GM12878 (cell line): ENCODE results near the gene IMMP2L. TPM values are rescaled to one million over a fixed set of nuclear protein-coding genes. Genes with fewer than 3 reads are reported as not detected.

Experiments
- ATAC-seq: fragments of 200-7000 bp; cut with Tn5 transposase; 3 replicates; pipeline ENCODE4 v1.9.1; 2020; ENCODE audit warnings: mild to moderate bottlenecking, moderate library complexity
- BruUV-seq: library from RNA; stranded (reverse); fragments of 400-500 nt; replicated peaks from 2 replicates; lab custom pipeline; 2021; lab: Mats Ljungman, UMichigan
- CTCF ChIA-PET: fragments of 300-600 bp; sonication (Branson Sonifier 250); formaldehyde crosslinking; extraction: SDS; loops from one replicate; lab custom pipeline; 2021; ENCODE audit warnings: inconsistent platforms; lab: Yijun Ruan, JAX
- POLR2A ChIA-PET: fragments of 350-600 bp; formaldehyde crosslinking; extraction: SDS; loops from one replicate; lab custom pipeline; 2021; ENCODE audit warnings: inconsistent platforms; lab: Charles Lee
- RAD21 ChIA-PET: fragments of 300-600 bp; sonication (Branson Sonifier 250); formaldehyde crosslinking; loops from one replicate; lab custom pipeline; 2023; ENCODE audit warnings: antibody characterized with exemption; ENCODE audit not compliant: unreplicated experiment; lab: Charles Lee
- SMC1A ChIA-PET: fragments of 300-600 bp; sonication (Branson Sonifier 250); formaldehyde crosslinking; loops from one replicate; lab custom pipeline; 2023; ENCODE audit not compliant: unreplicated experiment, uncharacterized antibody; lab: Charles Lee
- DNase-seq: peaks from one replicate; pipeline ENCODE4 v3.0.0-alpha.2; 2011; ENCODE audit warnings: low read depth, low spot score
- FAIRE-seq: peaks from 3 replicates; lab custom pipeline; 2011; peaks lifted over from hg19 to GRCh38; lab: Jason Lieb, UNC
- H2AFZ ChIP-seq: 2 replicates; pipeline ENCODE4 v1.6.0; 2011; ENCODE audit warnings: low read depth, low read length, control low read depth; ENCODE audit not compliant: control insufficient read depth
- H3K27ac ChIP-seq: 2 replicates; pipeline ENCODE4 v1.5.1; 2011; ENCODE audit warnings: control low read depth; ENCODE audit not compliant: control insufficient read depth, insufficient read depth
- H3K27me3 ChIP-seq, 2 experiments: replicated peaks in 1 of 2; 2 replicates each; pipeline versions ENCODE4 v1.6.0 to v1.6.1; 2011; ENCODE audit warnings: low read length in 1 of 2; ENCODE audit not compliant: control insufficient read depth in 2 of 2, insufficient read depth in 2 of 2
- H3K36me3 ChIP-seq, 2 experiments: 2 replicates each; pipeline ENCODE4 v1.5.1; 2011; ENCODE audit warnings: low read length in 1 of 2; ENCODE audit not compliant: control insufficient read depth in 2 of 2, insufficient read depth in 2 of 2
- H3K4me1 ChIP-seq: 2 replicates; pipeline ENCODE4 v1.6.1; 2011; ENCODE audit warnings: mild to moderate bottlenecking, low read length, moderate library complexity, mixed read lengths; ENCODE audit not compliant: control insufficient read depth, insufficient read depth
- H3K4me2 ChIP-seq: 2 replicates; pipeline ENCODE4 v1.6.0; 2011; ENCODE audit warnings: control low read depth; ENCODE audit not compliant: control insufficient read depth, insufficient read depth
- H3K4me3 ChIP-seq: fragments of 200-600 bp; sonication (generic); 2 replicates; pipeline ENCODE4 v1.5.1; 2016
- H3K79me2 ChIP-seq: 2 replicates; pipeline ENCODE4 v1.6.0; 2011; ENCODE audit warnings: low read length; ENCODE audit not compliant: control insufficient read depth, insufficient read depth
- H3K9ac ChIP-seq: 2 replicates; pipeline ENCODE4 v1.8.0; 2011; ENCODE audit warnings: low read length, control low read depth, mixed read lengths; ENCODE audit not compliant: control insufficient read depth, insufficient read depth
- H3K9me3 ChIP-seq: replicated peaks from 3 replicates; pipeline ENCODE4 v1.5.1; 2011; ENCODE audit warnings: mild to moderate bottlenecking, low read length; ENCODE audit not compliant: control insufficient read depth, insufficient read depth
- H4K20me1 ChIP-seq: 2 replicates; pipeline ENCODE4 v1.6.0; 2011; ENCODE audit not compliant: control insufficient read depth, insufficient read depth
- ASH2L ChIP-seq: fragments of 300-600, 200-600 bp; sonication (generic); IDR thresholded peaks from 2 replicates; pipeline ENCODE4 v1.6.1; 2017; ENCODE audit warnings: low read depth, mild to moderate bottlenecking, borderline replicate concordance
- E2F8 ChIP-seq: fragments of 450-650 bp; IDR thresholded peaks from 2 replicates; pipeline ENCODE4 v1.6.1; 2018; ENCODE audit warnings: mild to moderate bottlenecking, low read depth, moderate library complexity; ENCODE audit not compliant: partially characterized antibody
- IRF5 ChIP-seq: fragments of 450-650 bp; IDR thresholded peaks from 2 replicates; pipeline ENCODE4 v1.6.1; 2017; ENCODE audit warnings: borderline replicate concordance
- RAD21 ChIP-seq: IDR thresholded peaks from 2 replicates; pipeline ENCODE4 v1.6.1; 2011; ENCODE audit warnings: mild to moderate bottlenecking, low read depth, low read length, moderate library complexity; ENCODE audit not compliant: insufficient read depth
- TCF12 ChIP-seq: IDR thresholded peaks from 2 replicates; pipeline ENCODE4 v1.6.1; 2011; ENCODE audit warnings: low read depth, mild to moderate bottlenecking, low read length
- in situ Hi-C: fragments of 300-500 bp; cut with MboI; formaldehyde crosslinking; loops from 9 replicates; pipeline ENCODE4 v1.14.3; 2018; ENCODE audit warnings: mixed read lengths
- intact Hi-C: fragments of 100-400 bp; cut with micrococcal nuclease; formaldehyde crosslinking; loops from one replicate; pipeline ENCODE4 v1.14.2; 2022; ENCODE audit not compliant: unreplicated experiment
- polyA plus RNA-seq, 11 experiments: library from polyadenylated mRNA; depleted of rRNA in 4 of 11; unstranded in 6 of 11; stranded (reverse) in 5 of 11; fragments of >200 nt; fragmentation: Nextera tagmentation in 4 of 11; fragmentation: Illumina TruSeq in 1 of 11; extraction: Ambion mirVana in 4 of 11; extraction: Trizol in 1 of 11; gene quantifications; 1 replicate in 1 of 11; 2 replicates in 10 of 11; pipeline versions ENCODE4 v1.2.1 to v1.2.3, GENCODE V29; 2011 to 2016; ENCODE audit warnings: inconsistent platforms in 2 of 11, missing spikeins in 2 of 11, low read depth in 1 of 11
- total RNA-seq, 4 experiments: library from RNA; depleted of rRNA in 3 of 4; stranded (reverse); fragments of >200 nt in 3 of 4; fragmentation: Illumina TruSeq in 1 of 4; extraction: Trizol in 1 of 4; gene quantifications; 2 replicates each; pipeline versions ENCODE4 v1.2.1 to v1.2.3, GENCODE V29; 2013 to 2021

IMMP2L gene
- total and polyA plus RNA-seq, 10 of the 15 experiments (the other 5 are each of a cell fraction or from before 2014, with no cell fraction given): 12.6 to 46.3 (median 19.6) TPM

GRCh38 chr7:110800984-110801383 lies 761.3 kb downstream of the IMMP2L start:
- TF ChIP-seq RAD21 (no peak), ASH2L (no peak), IRF5 (no peak), E2F8 (no peak), TCF12 (no peak)
- TF ChIP-seq, all 136 proteins: peak for 0
- no peaks in the 10 kb centered on the region for H3K9me3 ChIP-seq

More at GRCh38 chr7:110800984-110801383, 761.3 kb downstream of the IMMP2L start:
- no peaks in the 10 kb centered on the region for H3K27me3 ChIP-seq
- no peak for FAIRE-seq
- ATAC-seq: peak; percentile 40
- no peaks in the 10 kb centered on the region for H3K79me2 ChIP-seq
- H3K9ac ChIP-seq: no peak overlapping the region
- H3K36me3 ChIP-seq: no peaks in the 10 kb centered on the region
- H2AFZ ChIP-seq: no peak overlapping the region
- ChIA-PET SMC1A (no interaction called here), CTCF (interaction anchor here (1.3 kb wide), 1 partner anchor 18 kb away, joined by 3 read pairs; no protein-coding TSS in a partner anchor), POLR2A (no interaction called here), RAD21 (no interaction called here)
- no peak overlapping the region for H3K4me2 ChIP-seq
- in situ Hi-C loops: no loop called here
- DNase-seq: no peak
- intact Hi-C loops: no loop called here
- BruUV-seq: no TSS peak
- no peaks in the 10 kb centered on the region for H3K4me1 ChIP-seq
- no peak overlapping the region for H3K4me3 ChIP-seq
- H3K27ac ChIP-seq: no peak overlapping the region
- H4K20me1 ChIP-seq: no peaks in the 10 kb centered on the region
